GM21367 (cell line): ENCODE results near the gene FAM32A.

Source experiments
- ATAC-seq: cut with Tn5 transposase; IDR thresholded peaks from one replicate; pipeline ENCODE4 v1.9.1; 2021; ENCODE audit not compliant: unreplicated experiment

FAM32A gene

GRCh38 chr19:16185123-16185767 lies at the start of gene FAM32A:
Gene FAM32A (plus strand): TSS chr19:16185410. CDS start chr19:16185443, 33 bp downstream.
- peak; percentile 75 for ATAC-seq

DNA sequence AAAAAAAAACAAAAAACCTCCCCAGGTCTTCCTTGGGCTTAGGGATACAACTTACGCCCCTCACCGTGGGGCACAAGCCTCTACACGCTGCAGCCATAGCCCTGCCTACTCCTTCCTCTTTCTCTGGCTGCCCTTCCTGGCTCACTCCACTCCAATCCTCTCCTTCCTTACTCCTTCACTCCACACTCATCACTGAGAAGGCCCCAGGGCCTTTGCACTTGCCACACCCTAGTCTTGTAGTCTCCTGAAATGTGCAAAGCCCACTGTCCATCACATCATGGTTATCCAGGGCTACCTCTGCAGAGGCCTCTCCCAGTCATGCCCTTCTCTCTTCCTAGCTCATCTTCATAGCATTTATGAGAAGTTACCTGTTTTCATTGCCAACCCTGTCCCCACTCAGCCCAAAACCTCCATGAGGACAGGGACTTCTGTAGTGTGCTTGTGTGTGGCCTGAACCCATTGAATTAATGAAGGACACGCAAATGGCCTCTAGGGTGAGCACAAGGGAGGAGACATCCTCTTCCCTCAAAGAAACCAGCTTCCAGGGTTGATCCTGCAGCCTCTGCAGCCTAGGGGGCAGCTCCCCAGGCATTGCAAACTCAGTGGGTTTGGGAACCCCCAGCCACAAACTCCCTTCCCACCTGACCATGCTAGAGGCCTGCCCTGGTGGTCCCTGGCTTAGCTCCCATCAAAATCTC lies 49.6 kb upstream of the FAM32A start:
- ATAC-seq: no peak

GRCh38 chr19:16136185-16136999 lies 48.8 kb upstream of the FAM32A start:
- ATAC-seq: no peak

- ATAC-seq: no peak
Observed at GRCh38 chr19:16139752-16140151, 45.5 kb upstream of the FAM32A start.

DNA sequence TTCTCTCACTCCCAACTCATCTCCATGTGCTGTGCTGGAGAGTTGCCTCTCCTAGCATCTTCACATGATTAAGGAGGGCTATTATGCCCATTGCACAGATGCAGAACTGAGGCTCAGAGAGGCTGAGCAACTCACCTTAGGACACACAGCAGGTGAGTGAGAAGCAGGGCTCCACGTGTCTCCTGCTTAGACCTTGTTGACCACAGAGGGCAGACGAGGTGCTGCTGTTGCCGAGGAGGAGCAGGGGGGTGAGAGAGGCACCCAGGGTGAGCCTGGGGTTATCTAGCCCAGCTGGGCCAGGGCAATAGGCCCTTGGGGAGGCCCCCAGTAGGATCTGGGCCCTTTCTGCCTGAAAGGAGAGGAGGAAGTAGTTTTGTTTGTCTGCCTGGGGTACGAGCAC lies 44.2 kb upstream of the FAM32A start:
- no peak for ATAC-seq

DNA sequence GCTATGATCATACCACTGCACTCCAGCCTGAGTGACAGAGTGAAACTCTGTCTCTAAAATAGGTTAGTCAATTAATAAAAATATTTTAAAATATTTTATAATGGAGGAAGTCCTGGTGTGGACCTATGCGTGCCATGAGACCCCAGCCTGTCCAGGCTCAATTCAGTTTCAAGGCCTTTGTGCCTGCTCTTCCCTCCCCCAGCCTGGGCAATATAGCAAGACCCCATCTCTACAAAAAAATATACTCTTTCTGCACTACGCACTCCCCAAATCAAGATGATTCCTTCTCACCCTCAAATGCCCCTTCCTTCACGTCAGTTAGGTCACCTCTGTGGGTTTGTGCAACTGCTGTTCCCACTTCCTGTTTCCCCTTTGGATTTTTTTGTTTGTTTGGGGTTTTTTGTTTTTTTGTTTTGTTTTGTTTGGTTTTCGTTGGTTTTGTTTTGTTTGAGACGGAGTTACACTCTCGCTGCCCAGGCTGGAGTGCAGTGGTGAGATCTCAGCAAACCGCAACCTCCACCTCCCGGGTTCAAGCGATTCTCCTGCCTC lies 43.1 kb upstream of the FAM32A start:
- no peak for ATAC-seq

DNA sequence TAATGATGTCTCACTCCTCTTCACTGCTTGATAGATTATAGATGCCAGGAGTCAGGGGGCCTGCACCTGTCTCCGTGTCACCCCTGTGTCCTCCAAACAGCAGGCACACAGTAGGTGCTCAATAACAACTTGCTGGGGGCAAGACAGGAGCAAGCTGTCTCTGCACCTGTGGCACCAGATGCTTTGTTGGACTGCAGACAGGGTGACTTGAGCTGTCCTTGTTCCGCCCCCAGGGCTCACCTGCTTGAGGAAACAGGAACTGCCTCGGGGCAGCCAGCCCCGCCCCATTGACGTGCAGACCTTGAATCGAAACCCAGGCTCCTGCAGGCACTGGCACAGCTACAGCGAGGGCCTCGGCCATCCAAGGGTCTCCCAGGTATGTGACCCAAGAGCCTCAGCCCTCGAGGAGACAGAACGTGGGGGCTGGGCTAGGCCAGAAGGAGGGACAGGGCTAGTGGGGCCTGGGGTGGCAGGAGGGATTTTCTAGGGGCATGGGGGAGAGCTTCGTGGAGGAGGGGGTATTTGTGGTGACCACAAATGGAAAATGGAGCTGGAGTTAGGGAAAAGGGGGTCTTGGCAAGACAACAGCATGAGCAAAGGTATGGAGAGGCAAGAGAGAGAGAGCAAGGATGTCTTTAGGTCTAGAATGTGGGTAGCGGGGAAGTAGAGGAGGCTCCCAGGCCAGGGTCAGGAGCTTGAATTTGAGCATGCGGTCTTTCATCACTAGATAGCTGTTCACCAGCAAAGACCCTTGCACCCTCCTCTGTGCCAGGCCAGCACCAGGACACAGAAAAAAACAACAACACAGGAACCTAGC lies 41.6 kb upstream of the FAM32A start, which contains the start of gene HSH2D:
Gene HSH2D (plus strand): TSS at position 287 of the 817 bp plus-strand sequence. CDS start 5,066 bp downstream, outside the sequence.
- no peak for ATAC-seq

- ATAC-seq: no peak
Observed at GRCh38 chr19:16144216-16144581, 41.0 kb upstream of the FAM32A start.

GRCh38 chr19:16146112-16146511 lies 39.1 kb upstream of the FAM32A start:
- ATAC-seq: no peak

DNA sequence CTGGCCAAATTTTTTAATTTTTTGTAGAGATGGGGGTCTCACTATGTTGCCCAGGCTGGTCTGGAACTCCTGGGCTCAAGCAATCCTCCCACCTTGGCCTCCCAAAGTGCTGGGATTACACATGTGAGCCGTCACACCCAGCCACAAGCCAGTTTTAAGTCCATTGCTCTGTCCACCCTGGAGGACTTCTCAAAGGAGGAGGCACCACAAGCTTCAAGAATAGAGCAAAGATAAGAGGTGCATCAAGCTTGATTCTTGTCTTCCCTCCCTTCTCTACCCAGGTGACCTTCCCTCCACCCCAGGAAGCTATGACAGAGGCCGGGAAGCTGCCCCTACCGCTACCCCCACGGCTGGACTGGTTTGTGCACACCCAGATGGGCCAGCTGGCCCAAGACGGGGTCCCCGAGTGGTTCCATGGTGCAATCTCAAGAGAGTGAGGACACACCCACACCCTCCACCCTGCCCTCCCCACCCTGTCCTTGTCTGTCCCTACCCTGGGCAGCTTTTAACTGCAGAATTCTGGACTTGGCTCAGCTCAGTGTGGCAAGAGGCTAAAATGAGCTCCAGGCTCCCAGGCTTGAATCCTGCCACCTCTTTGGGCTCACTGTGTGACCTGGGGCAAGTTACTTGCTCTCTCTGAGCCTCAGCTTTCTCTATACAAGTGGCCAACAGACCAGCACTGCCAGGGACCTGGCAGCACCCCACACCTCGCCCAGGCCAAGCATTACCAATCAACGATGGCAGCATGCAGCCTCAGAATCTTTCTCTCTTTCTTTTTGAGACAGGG lies 36.6 kb upstream of the FAM32A start:
- ATAC-seq: no peak

GRCh38 chr19:16153582-16154336 lies 31.5 kb upstream of the FAM32A start:
- ATAC-seq: no peak

- ATAC-seq: no peak
Observed at GRCh38 chr19:16154557-16154956, 30.7 kb upstream of the FAM32A start.

DNA sequence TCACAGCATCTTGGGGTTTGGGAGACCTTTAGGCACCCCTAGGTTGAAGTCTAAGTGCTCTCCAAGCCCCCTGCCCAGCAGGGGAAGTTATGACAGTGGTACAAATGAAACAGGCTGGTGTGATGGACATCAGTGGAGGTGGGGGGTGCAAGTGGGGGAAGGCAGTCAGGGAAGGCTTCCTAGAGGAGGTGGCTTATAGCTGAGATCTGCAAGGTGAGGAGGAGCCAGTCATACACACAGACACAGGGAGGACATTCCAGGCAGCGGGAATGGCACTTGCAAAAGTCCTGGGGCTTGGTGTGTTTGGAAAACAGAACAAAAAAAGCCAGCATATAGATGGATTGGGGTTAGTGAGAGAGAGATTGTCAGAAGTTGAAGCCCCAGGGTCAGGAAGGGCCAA lies 30.1 kb upstream of the FAM32A start:
- ATAC-seq: no peak

DNA sequence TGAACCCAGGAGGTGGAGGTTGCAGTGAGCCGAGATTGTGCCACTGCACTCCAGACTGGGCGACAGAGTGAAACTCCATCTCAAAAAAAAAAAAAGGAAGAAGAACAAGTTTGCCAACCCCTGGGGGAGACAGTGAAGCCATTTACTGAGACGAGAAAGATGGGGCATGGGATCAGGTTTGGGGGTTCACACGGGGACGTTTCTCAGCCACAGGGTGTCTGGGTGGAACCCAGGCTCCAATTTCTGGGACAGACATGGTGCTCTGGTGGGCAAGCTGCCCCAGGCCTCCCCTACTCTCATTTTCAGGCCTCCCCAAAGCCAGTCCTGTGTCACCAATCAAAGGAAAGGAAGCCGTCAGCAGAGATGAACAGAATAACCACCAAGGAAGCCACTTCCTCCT lies 28.3 kb upstream of the FAM32A start:
- no peak for ATAC-seq

GRCh38 chr19:16157601-16158000 lies 27.6 kb upstream of the FAM32A start:
- no peak for ATAC-seq

- ATAC-seq: no peak
Observed at GRCh38 chr19:16159655-16160054, 25.6 kb upstream of the FAM32A start.

- no peak for ATAC-seq
Observed at GRCh38 chr19:16160445-16160942, 24.7 kb upstream of the FAM32A start.

- no peak for ATAC-seq
Observed at GRCh38 chr19:16160943-16161560, 24.2 kb upstream of the FAM32A start.

DNA sequence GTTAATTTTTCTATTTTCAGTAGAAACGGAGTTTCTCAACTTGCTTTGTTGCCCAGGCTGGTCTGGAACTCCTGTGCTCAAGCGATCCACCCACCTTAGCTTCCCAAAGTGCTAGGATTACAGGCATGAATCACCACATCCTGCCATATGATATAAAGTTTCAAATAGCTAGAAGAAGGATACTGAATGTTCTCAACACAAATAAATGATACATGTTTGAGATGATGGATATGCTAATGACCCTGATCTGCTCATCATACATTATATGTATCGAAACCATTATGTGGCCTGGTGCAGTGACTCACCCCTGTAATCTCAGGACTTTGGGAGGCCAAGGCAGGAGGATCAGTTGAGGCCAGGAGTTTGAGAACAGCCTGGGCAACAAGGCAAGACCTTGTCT lies 23.4 kb upstream of the FAM32A start:
- ATAC-seq: no peak
